Endothelial cell of umbilical vein (primary cell): ENCODE data around the gene TMOD1. TPM values are rescaled to one million over a fixed set of nuclear protein-coding genes. Genes with fewer than 3 reads are reported as not detected.
A peak's percentile ranks its signal among the peaks of the same experiment; 100 is the strongest.

Experiments
- BruUV-seq: library from RNA; stranded (reverse); fragments of 400-500 nt; replicated peaks from 2 replicates; lab custom pipeline; 2021; lab: Mats Ljungman, UMichigan
- CTCF ChIA-PET: fragments of 300-600, 350-600 bp; sonication (Branson Sonifier 250); formaldehyde crosslinking; loops from one replicate; lab custom pipeline; 2021; ENCODE audit warnings: antibody characterized with exemption, inconsistent platforms; lab: Charles Lee
- POLR2A ChIA-PET: fragments of 300-600, 350-600 bp; sonication (Branson Sonifier 250); formaldehyde crosslinking; loops from one replicate; lab custom pipeline; 2021; ENCODE audit warnings: antibody characterized with exemption, inconsistent platforms; lab: Charles Lee
- DNase-seq: peaks from one replicate; pipeline ENCODE4 v3.0.0-alpha.2; 2011; ENCODE audit warnings: low read depth, low spot score
- FAIRE-seq: peaks from 2 replicates; lab custom pipeline; 2011; peaks lifted over from hg19 to GRCh38; lab: Jason Lieb, UNC
- H2AFZ ChIP-seq: 2 replicates; pipeline ENCODE4 v1.6.0; 2012; ENCODE audit warnings: low read depth, low read length, control low read depth, inconsistent platforms
- H3K27ac ChIP-seq: 2 replicates; pipeline ENCODE4 v1.5.1; 2011; ENCODE audit warnings: low read depth, mild to moderate bottlenecking, control low read depth, low read length, moderate library complexity; ENCODE audit not compliant: insufficient read depth
- H3K27me3 ChIP-seq, 2 experiments: 2 replicates each; pipeline versions ENCODE4 v1.6.0 to v1.6.1; 2011; ENCODE audit warnings: low read length in 2 of 2, mixed read lengths in 1 of 2; ENCODE audit not compliant: control insufficient read depth in 2 of 2, insufficient read depth in 2 of 2
- H3K36me3 ChIP-seq, 2 experiments: 2 replicates in 1 of 2; 3 replicates in 1 of 2; pipeline ENCODE4 v1.5.1; 2011; ENCODE audit warnings: low read length in 2 of 2, mild to moderate bottlenecking in 1 of 2, moderate library complexity in 1 of 2; ENCODE audit not compliant: control insufficient read depth in 2 of 2, insufficient read depth in 2 of 2; ENCODE audit errors: extremely low read depth in 1 of 2
- H3K4me1 ChIP-seq: 3 replicates; pipeline ENCODE4 v1.5.1; 2011; ENCODE audit warnings: mild to moderate bottlenecking, low read length; ENCODE audit not compliant: control insufficient read depth, insufficient read depth; ENCODE audit errors: extremely low read depth
- H3K4me2 ChIP-seq: 2 replicates; pipeline ENCODE4 v1.6.1; 2011; ENCODE audit warnings: low read length, control low read depth, mixed read lengths; ENCODE audit not compliant: insufficient read depth
- H3K4me3 ChIP-seq, 3 experiments: fragments of 200-600 bp in 1 of 3; sonication (generic), shearing (Covaris generic) in 1 of 3; replicated peaks in 1 of 3; 2 replicates each; pipeline ENCODE4 v1.5.1; 2011 to 2016; ENCODE audit warnings: control low read depth in 3 of 3, low read length in 3 of 3, mild to moderate bottlenecking in 2 of 3, inconsistent platforms in 1 of 3, low read depth in 1 of 3, moderate library complexity in 1 of 3; ENCODE audit not compliant: insufficient read depth in 1 of 3
- H3K79me2 ChIP-seq: 2 replicates; pipeline ENCODE4 v1.6.0; 2012; ENCODE audit warnings: low read length, inconsistent platforms; ENCODE audit not compliant: control insufficient read depth, insufficient read depth
- H3K9ac ChIP-seq: replicated peaks from 2 replicates; pipeline ENCODE3; 2011; ENCODE audit warnings: low read length, control low read depth; ENCODE audit not compliant: insufficient read depth; ENCODE audit errors: extremely low read depth
- H3K9me1 ChIP-seq: replicated peaks from 3 replicates; pipeline ENCODE4 v1.6.0; 2011; ENCODE audit warnings: mild to moderate bottlenecking, low read length; ENCODE audit not compliant: control insufficient read depth, insufficient read depth; ENCODE audit errors: extremely low read depth
- H3K9me3 ChIP-seq: replicated peaks from 2 replicates; pipeline ENCODE4 v1.5.1; 2012; ENCODE audit warnings: low read length, inconsistent platforms; ENCODE audit not compliant: control insufficient read depth, insufficient read depth
- H4K20me1 ChIP-seq: replicated peaks from 2 replicates; pipeline ENCODE3; 2011; ENCODE audit warnings: mild to moderate bottlenecking, low read length; ENCODE audit not compliant: control insufficient read depth, insufficient read depth; ENCODE audit errors: extremely low read depth
- EZH2 ChIP-seq: IDR thresholded peaks from 2 replicates; pipeline ENCODE4 v1.6.1; 2012; ENCODE audit warnings: borderline replicate concordance, low read depth, mild to moderate bottlenecking, moderate library complexity, low read length, inconsistent platforms; ENCODE audit not compliant: severe bottlenecking
- FOS ChIP-seq: IDR thresholded peaks from 2 replicates; pipeline ENCODE4 v1.6.1; 2011; ENCODE audit warnings: mild to moderate bottlenecking, low read length, moderate library complexity, borderline replicate concordance; ENCODE audit not compliant: insufficient read depth
- GATA2 ChIP-seq: IDR thresholded peaks from 2 replicates; pipeline ENCODE4 v1.7.0; 2011; ENCODE audit warnings: low read depth, mild to moderate bottlenecking, moderate library complexity, mixed read lengths, low read length; ENCODE audit not compliant: insufficient read length, insufficient read depth
- JUN ChIP-seq: IDR thresholded peaks from 2 replicates; pipeline ENCODE4 v1.6.1; 2011; ENCODE audit warnings: borderline replicate concordance, low read depth; ENCODE audit not compliant: insufficient read length, insufficient read depth
- MYC ChIP-seq: IDR thresholded peaks from one replicate; pipeline ENCODE4 v1.6.1; 2011; ENCODE audit warnings: mild to moderate bottlenecking, low read depth, low read length
- POLR2A ChIP-seq: IDR thresholded peaks from 2 replicates; pipeline ENCODE4 v1.6.1; 2012; ENCODE audit warnings: low read depth, mild to moderate bottlenecking, control low read depth, low read length
- POLR2AphosphoS5 ChIP-seq: IDR thresholded peaks from 2 replicates; pipeline ENCODE4 v1.6.1; 2012; ENCODE audit warnings: low read depth, mild to moderate bottlenecking, control low read depth, low read length, moderate library complexity; ENCODE audit not compliant: insufficient read depth
- dilution Hi-C: fragments of 300-500 bp; cut with MboI; formaldehyde crosslinking; loops from one replicate; pipeline ENCODE4 v1.15.0; 2019; ENCODE audit warnings: low sequenced_read_pairs; ENCODE audit not compliant: extremely low pct_ligation_motif_present
- intact Hi-C: fragments of 100-400 bp; cut with micrococcal nuclease; formaldehyde crosslinking; loops from one replicate; pipeline ENCODE4 v1.10.0; 2022
- polyA plus RNA-seq, 4 experiments: library from polyadenylated mRNA; depleted of rRNA in 3 of 4; stranded (reverse) in 3 of 4; unstranded in 1 of 4; fragments of >200 nt; gene quantifications; 2 replicates each; pipeline versions ENCODE4 v1.2.1 to v1.2.3, GENCODE V29; 2011 to 2012; ENCODE audit warnings: missing spikeins in 1 of 4
- total RNA-seq: library from RNA; stranded (reverse); gene quantifications from 2 replicates; pipeline ENCODE4 v1.2.3, GENCODE V29; 2021
- TF ChIP-seq, protein P1 (sequence below): IDR thresholded peaks from 2 replicates; pipeline ENCODE4 v1.6.1; 2011; ENCODE audit not compliant: insufficient read depth, insufficient read length
- TF ChIP-seq, protein P2 (sequence below), 2 donors: IDR thresholded peaks; 1 replicate in 1 of 2; 2 replicates in 1 of 2; pipeline ENCODE4 v1.5.1; 2011; ENCODE audit warnings: low read length in 2 of 2, mild to moderate bottlenecking in 2 of 2, moderate library complexity in 2 of 2, control low read depth in 1 of 2, inconsistent platforms in 1 of 2, low read depth in 1 of 2; ENCODE audit not compliant: insufficient read depth in 1 of 2; ENCODE audit errors: extremely low read depth in 1 of 2

The TMOD1 gene
- total and polyA plus RNA-seq, 2 donors (not counting 3 experiments of a cell fraction or from before 2014, with no cell fraction given), result 0.26 to 1.4 TPM

DNA sequence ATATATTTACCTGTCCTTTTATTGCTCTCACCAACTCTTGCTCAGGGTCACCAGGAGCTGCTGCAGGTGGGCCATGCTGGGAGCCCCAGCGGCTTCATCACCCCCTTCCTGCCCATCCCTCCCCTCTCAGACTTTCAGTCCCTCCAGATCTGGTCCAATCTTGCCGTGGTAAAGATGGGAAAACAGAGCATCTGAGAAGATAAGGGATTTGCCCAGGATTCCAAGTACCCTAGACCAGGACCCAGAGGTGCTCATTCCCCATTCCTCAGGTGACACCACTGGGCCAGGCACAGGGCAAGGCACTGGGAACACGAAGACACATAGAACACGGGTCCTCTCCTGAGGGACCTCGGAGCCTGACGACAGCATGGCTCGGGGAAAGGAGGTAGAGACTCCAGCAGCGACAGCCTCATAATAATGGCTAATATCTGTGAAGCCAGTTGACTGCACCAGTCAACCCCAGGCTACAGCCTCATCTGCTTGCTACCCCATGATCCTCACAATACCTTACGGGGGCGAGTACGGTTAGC lies 18.0 kb downstream of the TMOD1 start:
- no peak for TF ChIP-seq POLR2A
- no peak for TF ChIP-seq GATA2
- TF ChIP-seq, protein P1, sequence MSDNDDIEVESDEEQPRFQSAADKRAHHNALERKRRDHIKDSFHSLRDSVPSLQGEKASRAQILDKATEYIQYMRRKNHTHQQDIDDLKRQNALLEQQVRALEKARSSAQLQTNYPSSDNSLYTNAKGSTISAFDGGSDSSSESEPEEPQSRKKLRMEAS, result no peak
- TF ChIP-seq FOS, result no peak
- TF ChIP-seq POLR2AphosphoS5, result no peak
- no peak for TF ChIP-seq EZH2
- intact Hi-C loops, result loop anchor here (1.0 kb wide), 1 partner anchor 45 kb away; no protein-coding TSS in a partner anchor
- DNase-seq (no peak), FAIRE-seq (no peak)
- BruUV-seq, result TSS peak; percentile 62
- H3K9me1 ChIP-seq, result no peaks in the 10 kb centered on the region
- dilution Hi-C loops, result no loop called here
- CTCF ChIA-PET, result interaction anchor here (0.8 to 2.1 kb wide), 6 partner anchors 14 to 96 kb away, joined by 4 to 21 read pairs (median 6); partner anchors contain the start of gene TMOD1
- H4K20me1 ChIP-seq, result no peaks in the 10 kb centered on the region
- H3K27me3 ChIP-seq, result no peaks in the 10 kb centered on the region
- peaks cover 19% of the 10 kb centered on the region for H3K4me1 ChIP-seq
- peak overlapping the region; percentile 66 for H3K4me2 ChIP-seq
- H3K79me2 ChIP-seq, result no peaks in the 10 kb centered on the region
- peak overlapping the region; percentile 92 for H2AFZ ChIP-seq
- H3K36me3 ChIP-seq, result no peaks in the 10 kb centered on the region
- H3K27ac ChIP-seq, result peak overlapping the region; percentile 78
- H3K9me3 ChIP-seq, result no peaks in the 10 kb centered on the region
- POLR2A ChIA-PET, result no interaction called here
- peak overlapping the region; percentile 79 for H3K9ac ChIP-seq
- no peak overlapping the region for H3K4me3 ChIP-seq

DNA sequence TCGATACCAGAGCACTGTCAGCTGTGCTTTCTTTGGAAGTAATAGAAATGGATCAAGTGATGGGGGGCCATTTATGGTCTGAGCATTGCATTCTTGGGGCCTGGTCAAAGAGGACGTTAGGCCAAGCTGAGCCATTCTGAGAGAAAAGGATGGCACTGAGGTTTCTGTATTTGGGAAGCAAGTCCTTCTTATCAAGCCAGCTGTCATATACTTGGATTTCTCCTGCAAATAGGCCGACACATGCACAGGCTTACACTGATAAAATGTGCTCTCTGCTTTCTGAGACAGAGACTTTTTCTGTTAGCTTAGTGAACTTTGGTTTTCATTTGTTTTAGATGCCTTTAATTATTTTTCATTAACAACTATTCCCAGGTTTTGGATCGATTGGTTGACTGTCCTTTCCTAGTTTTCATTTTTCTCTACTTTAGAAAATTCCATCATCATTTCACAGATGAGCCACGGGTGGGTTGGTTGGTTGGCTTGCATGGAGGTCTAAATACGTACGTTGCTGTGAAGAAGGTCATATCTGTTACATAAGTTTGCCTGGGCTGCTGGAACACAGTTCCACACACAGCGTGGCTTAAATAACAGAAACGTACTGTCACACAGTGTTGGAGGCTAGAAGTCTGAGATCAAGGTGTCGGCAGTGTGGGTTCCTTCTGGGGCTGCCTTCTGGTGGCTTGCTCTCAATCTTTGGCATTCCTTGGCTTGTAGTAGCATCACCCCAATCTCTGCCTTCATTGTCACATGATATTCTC lies 20.3 kb downstream of the TMOD1 start:
- DNase-seq (no peak), FAIRE-seq (no peak)
- Histone ChIP-seq H3K4me3 (no peak overlapping the region), H3K27me3 (no peaks in the 10 kb centered on the region), H3K27ac (no peak overlapping the region), H2AFZ (no peak overlapping the region), H3K36me3 (no peaks in the 10 kb centered on the region), H3K9me3 (no peaks in the 10 kb centered on the region), H4K20me1 (no peaks in the 10 kb centered on the region), H3K4me1 (peaks cover 15% of the 10 kb centered on the region), H3K9me1 (no peaks in the 10 kb centered on the region), H3K4me2 (no peak overlapping the region), H3K9ac (no peak overlapping the region), H3K79me2 (no peaks in the 10 kb centered on the region)
- dilution Hi-C loops (no loop called here), intact Hi-C loops (no loop called here)
- TF ChIP-seq MYC (no peak), FOS (no peak), POLR2A (no peak), JUN (no peak), EZH2 (no peak), GATA2 (no peak), POLR2AphosphoS5 (no peak)
- TF ChIP-seq, protein P1, result no peak
- TF ChIP-seq, protein P2, sequence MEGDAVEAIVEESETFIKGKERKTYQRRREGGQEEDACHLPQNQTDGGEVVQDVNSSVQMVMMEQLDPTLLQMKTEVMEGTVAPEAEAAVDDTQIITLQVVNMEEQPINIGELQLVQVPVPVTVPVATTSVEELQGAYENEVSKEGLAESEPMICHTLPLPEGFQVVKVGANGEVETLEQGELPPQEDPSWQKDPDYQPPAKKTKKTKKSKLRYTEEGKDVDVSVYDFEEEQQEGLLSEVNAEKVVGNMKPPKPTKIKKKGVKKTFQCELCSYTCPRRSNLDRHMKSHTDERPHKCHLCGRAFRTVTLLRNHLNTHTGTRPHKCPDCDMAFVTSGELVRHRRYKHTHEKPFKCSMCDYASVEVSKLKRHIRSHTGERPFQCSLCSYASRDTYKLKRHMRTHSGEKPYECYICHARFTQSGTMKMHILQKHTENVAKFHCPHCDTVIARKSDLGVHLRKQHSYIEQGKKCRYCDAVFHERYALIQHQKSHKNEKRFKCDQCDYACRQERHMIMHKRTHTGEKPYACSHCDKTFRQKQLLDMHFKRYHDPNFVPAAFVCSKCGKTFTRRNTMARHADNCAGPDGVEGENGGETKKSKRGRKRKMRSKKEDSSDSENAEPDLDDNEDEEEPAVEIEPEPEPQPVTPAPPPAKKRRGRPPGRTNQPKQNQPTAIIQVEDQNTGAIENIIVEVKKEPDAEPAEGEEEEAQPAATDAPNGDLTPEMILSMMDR (IDR thresholded peaks at IDR 0.05; ENCODE audit: extremely low read depth in 1 of 2, insufficient read depth in 1 of 2, low read depth in 1 of 2, low read length in 2 of 2), result no peak
- POLR2A ChIA-PET, result no interaction called here
- CTCF ChIA-PET, result no interaction called here
- no TSS peak for BruUV-seq
